ENCODE data around the gene GCLC. TPM values are rescaled to one million over a fixed set of nuclear protein-coding genes. Genes with fewer than 3 reads are reported as not detected.
"Not testable (repeated sequence)": the region's sequence is repeated elsewhere in the genome, so short reads cannot be mapped to it uniquely, and the experiment has no call there.

GCLC gene
- total RNA-seq, 1 donor from 2014 or later: 54.6 TPM

DNA sequence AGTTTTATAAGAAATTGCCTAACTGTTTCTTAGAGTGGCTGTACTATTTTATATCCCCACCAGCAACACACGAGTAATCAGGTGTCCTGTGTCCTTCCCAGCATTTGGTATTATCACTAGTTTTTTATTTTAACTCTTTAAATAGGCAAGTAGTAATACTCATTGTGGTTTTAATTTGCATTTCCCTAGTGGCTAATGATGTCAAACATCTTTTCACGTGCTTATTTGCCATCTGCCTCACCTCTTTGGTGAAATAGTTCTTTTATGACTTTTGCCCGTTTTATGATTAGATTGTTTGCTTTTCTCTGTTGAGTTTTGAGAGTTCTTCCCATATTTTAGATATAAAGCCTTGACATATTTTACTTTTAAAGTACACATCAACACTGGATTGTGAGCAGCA lies 57.8 kb downstream of the GCLC start:
- Mint-ChIP-seq H3K4me3 (no peak overlapping the region), H3K27me3 (peaks cover 17% of the 10 kb centered on the region), H3K9me3 (no peaks in the 10 kb centered on the region), H3K36me3 (no peaks in the 10 kb centered on the region), H3K27ac (no peak overlapping the region), H3K4me1 (ENCODE audit: unreplicated experiment) (peaks cover 8% of the 10 kb centered on the region)
- no peak for DNase-seq (ENCODE audit: extremely low spot score, unreplicated experiment)
- TF ChIP-seq, protein P1, sequence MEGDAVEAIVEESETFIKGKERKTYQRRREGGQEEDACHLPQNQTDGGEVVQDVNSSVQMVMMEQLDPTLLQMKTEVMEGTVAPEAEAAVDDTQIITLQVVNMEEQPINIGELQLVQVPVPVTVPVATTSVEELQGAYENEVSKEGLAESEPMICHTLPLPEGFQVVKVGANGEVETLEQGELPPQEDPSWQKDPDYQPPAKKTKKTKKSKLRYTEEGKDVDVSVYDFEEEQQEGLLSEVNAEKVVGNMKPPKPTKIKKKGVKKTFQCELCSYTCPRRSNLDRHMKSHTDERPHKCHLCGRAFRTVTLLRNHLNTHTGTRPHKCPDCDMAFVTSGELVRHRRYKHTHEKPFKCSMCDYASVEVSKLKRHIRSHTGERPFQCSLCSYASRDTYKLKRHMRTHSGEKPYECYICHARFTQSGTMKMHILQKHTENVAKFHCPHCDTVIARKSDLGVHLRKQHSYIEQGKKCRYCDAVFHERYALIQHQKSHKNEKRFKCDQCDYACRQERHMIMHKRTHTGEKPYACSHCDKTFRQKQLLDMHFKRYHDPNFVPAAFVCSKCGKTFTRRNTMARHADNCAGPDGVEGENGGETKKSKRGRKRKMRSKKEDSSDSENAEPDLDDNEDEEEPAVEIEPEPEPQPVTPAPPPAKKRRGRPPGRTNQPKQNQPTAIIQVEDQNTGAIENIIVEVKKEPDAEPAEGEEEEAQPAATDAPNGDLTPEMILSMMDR (conservative IDR thresholded peaks at IDR 0.05): no peak

DNA sequence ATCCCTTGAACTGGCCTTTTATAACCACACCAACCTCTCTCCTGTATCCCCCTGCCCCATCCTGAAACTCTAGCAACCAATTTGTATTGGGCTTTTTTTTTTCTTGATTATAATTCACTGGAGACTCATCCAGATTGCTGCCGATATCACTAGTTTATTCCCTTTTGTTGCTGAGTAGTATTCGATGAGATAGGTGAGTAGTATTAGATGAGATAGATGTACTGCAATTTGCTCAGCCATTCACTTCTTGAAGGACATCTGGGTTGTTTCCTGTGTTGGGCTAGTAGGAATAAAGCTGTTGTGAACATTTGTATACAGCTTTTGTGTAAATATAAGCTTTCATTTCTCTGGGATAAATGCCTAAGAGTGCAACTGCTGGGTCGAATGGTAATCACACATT lies 58.2 kb downstream of the GCLC start:
- no peak for DNase-seq (ENCODE audit: extremely low spot score, unreplicated experiment)
- TF ChIP-seq, protein P1 (conservative IDR thresholded peaks at IDR 0.05): no peak
- Mint-ChIP-seq H3K27me3 (peaks cover 17% of the 10 kb centered on the region), H3K9me3 (no peaks in the 10 kb centered on the region), H3K27ac (no peak overlapping the region), H3K36me3 (no peaks in the 10 kb centered on the region), H3K4me1 (ENCODE audit: unreplicated experiment) (peaks cover 12% of the 10 kb centered on the region), H3K4me3 (no peak overlapping the region)

DNA sequence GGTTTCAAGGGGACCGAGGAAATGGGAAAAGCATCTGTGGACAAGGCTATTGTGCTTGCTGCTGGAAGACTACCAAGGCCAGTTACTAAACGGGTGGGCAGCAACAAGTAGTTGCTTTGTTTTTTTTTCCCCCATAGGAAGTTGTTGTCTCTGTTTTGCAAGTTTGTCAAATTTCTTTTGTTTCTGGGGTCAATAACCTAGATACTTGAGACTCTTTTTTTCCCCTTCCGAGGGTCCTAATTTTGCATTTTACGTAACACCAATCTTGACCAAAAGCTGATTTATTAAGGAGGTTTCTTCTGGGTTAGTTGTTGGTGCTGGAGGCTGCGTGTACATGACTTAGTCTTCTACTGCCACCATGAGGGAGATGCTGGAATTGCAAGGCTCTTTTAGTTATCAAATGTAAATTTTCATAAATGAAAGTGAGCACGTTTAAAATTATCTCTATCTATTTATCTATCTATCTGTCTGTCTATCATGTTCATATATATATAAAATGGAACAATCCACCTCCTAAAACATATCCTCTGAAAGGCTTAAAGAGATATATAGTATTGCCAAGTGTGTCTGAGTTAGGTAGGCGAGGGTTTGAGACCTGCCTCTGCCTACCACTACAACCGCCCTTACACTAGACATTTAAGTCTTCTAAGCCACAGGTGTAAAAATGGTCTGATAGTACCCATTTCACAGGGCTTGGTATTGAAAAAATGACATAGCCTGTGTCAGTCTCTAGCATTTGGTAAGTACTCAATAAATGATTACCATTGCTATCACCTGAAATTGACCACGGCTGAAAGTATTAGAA lies 60.2 kb downstream of the GCLC start:
- Mint-ChIP-seq H3K27ac (no peak overlapping the region), H3K27me3 (peaks cover 17% of the 10 kb centered on the region), H3K4me1 (ENCODE audit: unreplicated experiment) (peaks cover 12% of the 10 kb centered on the region), H3K36me3 (no peaks in the 10 kb centered on the region), H3K4me3 (peak overlapping the region; percentile 10), H3K9me3 (no peaks in the 10 kb centered on the region)
- no peak for DNase-seq (ENCODE audit: extremely low spot score, unreplicated experiment)
- TF ChIP-seq, protein P1 (conservative IDR thresholded peaks at IDR 0.05): peak; percentile 99

DNA sequence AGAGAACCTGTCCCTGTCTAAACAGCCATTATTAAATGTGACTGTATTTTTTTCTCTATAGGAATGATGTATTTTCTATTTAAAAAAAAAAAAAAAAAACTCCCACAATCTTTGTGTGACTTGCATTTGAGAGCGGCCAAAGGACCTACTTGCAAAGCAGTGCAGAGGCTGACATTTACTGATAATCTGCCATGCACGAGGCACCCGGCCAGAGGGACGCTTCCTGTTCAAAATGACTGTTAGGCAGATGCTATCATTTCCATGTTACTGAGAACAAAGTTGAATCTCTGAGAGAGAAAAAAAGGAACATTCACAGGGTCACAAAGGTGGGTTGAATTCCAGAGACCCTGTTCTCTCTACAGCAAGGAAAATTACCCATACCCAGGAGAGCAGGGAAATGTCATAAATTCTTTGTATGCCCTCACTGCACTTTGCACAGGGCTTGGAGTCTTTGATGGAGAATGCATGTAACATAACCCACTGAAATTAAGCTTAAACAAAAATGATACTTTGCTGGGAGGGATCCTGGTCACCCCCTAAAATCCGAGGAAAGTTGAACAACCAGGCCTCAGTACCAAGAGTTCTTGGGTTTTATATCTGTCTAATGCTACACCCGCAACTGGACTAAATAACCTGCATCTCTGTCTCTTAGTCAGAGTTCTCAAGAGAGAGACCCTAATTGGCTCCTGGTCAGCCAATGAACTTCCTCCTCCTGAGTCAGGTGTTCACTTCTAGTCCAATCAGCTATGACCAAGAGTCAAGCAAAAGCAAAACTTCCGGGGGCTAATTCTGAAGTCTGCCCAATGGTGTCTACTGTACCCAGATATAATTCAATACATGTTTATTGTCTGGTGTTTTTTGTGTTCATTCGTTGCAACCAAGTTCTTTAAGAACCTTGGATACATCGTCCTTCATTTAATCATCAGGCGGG lies 61.2 kb downstream of the GCLC start:
- Mint-ChIP-seq H3K27ac (no peak overlapping the region), H3K27me3 (peaks cover 17% of the 10 kb centered on the region), H3K9me3 (no peaks in the 10 kb centered on the region), H3K4me3 (no peak overlapping the region), H3K36me3 (no peaks in the 10 kb centered on the region), H3K4me1 (ENCODE audit: unreplicated experiment) (peaks cover 12% of the 10 kb centered on the region)
- TF ChIP-seq, protein P1 (conservative IDR thresholded peaks at IDR 0.05): no peak
- no peak for DNase-seq (ENCODE audit: extremely low spot score, unreplicated experiment)

DNA sequence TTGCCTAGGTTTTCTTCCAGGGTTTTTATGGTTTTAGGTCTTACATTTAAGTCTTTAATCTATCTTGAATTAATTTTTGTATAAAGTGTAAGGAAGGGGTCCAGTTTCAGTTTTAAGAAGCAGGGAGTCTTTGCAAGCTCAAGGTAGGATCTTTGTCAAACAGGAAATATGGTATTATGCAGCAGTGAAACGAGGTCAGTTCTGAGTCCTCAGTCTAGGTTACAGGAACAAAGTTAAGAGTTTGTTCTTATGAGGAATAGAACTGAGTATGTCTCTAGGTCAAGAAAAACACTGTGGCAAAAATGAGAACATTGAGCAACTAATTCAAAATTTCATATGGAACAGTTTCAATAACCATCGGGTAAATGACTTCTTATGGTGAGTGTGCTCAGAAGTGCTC lies 63.6 kb downstream of the GCLC start:
- Mint-ChIP-seq H3K27me3 (peaks cover 4% of the 10 kb centered on the region), H3K36me3 (no peaks in the 10 kb centered on the region), H3K9me3 (no peaks in the 10 kb centered on the region), H3K27ac (no peak overlapping the region), H3K4me3 (no peak overlapping the region), H3K4me1 (ENCODE audit: unreplicated experiment) (peaks cover 12% of the 10 kb centered on the region)
- DNase-seq (ENCODE audit: extremely low spot score, unreplicated experiment): no peak
- TF ChIP-seq, protein P1 (conservative IDR thresholded peaks at IDR 0.05): no peak

DNA sequence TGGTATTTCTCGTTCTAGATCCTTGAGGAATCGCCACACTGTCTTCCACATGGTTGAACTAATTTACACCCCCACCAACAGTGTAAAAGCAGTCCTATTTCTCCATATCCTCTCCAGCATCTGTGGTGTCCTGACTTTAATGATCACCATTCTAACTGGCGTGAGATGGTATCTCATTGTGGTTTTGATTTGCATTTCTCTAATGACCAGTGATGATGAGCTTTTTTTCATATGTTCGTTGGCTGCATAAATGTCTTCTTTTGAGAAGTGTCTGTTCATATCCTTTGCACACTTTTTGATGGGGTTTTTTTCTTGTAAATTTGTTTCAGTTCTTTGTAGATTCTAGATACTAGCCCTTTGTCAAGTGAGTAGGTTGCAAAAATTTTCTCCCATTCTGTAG lies 64.1 kb downstream of the GCLC start:
- H3K27me3 Mint-ChIP-seq; H3K4me3 Mint-ChIP-seq; DNase-seq (ENCODE audit: extremely low spot score, unreplicated experiment); H3K27ac Mint-ChIP-seq; H3K9me3 Mint-ChIP-seq; H3K36me3 Mint-ChIP-seq: not testable (repeated sequence)
- H3K4me1 Mint-ChIP-seq (ENCODE audit: unreplicated experiment): peaks cover 12% of the 10 kb centered on the region
